Activated CD8-positive, alpha-beta T cell treated with anti-CD3 and anti-CD28 coated beads, Interleukin-2, amount 10 ng/mL, durations not matched to agents 7 days and 5 days (primary cell): ENCODE results near the gene MUC12. TPM values are rescaled to one million over a fixed set of nuclear protein-coding genes. Genes with fewer than 3 reads are reported as not detected.
"Not testable (repeated sequence)": the region's sequence is repeated elsewhere in the genome, so short reads cannot be mapped to it uniquely, and the experiment has no call there.

Experiments
- ATAC-seq: fragments of 150-1000 bp; cut with Tn5 transposase; one replicate; pipeline ENCODE4 v1.10.0; 2021; ENCODE audit warnings: moderate library complexity
- CTCF ChIA-PET: fragments of 350-600 bp; sonication (Branson Sonifier 250); formaldehyde crosslinking; loops from one replicate; lab custom pipeline; 2021; ENCODE audit warnings: antibody characterized with exemption; lab: Charles Lee
- POLR2A ChIA-PET: fragments of 350-600 bp; sonication (Branson Sonifier 250); formaldehyde crosslinking; loops from one replicate; lab custom pipeline; 2021; ENCODE audit warnings: antibody characterized with exemption; lab: Charles Lee
- DNase-seq: peaks from one replicate; pipeline ENCODE4 v3.0.0-alpha.2; 2020
- H3K27ac Mint-ChIP-seq: one replicate; pipeline ENCODE4 v1.8.0; 2021; ENCODE audit warnings: mild to moderate bottlenecking, mixed read lengths
- H3K27me3 Mint-ChIP-seq: one replicate; pipeline ENCODE4 v1.8.0; 2021; ENCODE audit warnings: low read depth, mixed read lengths
- H3K36me3 Mint-ChIP-seq: one replicate; pipeline ENCODE4 v1.8.0; 2021; ENCODE audit warnings: low read depth, mixed read lengths
- H3K4me1 Mint-ChIP-seq: one replicate; pipeline ENCODE4 v1.8.0; 2021; ENCODE audit warnings: low read depth, mixed read lengths
- H3K4me3 Mint-ChIP-seq: one replicate; pipeline ENCODE4 v1.8.0; 2021; ENCODE audit warnings: mild to moderate bottlenecking, mixed read lengths
- H3K9me3 Mint-ChIP-seq: one replicate; pipeline ENCODE4 v1.8.0; 2022; ENCODE audit warnings: mixed read lengths; ENCODE audit not compliant: insufficient read depth
- total RNA-seq, 2 experiments: library from RNA; stranded (reverse); gene quantifications; one replicate each; pipeline ENCODE4 v1.2.3, GENCODE V29; 2021

MUC12 gene, protein sequence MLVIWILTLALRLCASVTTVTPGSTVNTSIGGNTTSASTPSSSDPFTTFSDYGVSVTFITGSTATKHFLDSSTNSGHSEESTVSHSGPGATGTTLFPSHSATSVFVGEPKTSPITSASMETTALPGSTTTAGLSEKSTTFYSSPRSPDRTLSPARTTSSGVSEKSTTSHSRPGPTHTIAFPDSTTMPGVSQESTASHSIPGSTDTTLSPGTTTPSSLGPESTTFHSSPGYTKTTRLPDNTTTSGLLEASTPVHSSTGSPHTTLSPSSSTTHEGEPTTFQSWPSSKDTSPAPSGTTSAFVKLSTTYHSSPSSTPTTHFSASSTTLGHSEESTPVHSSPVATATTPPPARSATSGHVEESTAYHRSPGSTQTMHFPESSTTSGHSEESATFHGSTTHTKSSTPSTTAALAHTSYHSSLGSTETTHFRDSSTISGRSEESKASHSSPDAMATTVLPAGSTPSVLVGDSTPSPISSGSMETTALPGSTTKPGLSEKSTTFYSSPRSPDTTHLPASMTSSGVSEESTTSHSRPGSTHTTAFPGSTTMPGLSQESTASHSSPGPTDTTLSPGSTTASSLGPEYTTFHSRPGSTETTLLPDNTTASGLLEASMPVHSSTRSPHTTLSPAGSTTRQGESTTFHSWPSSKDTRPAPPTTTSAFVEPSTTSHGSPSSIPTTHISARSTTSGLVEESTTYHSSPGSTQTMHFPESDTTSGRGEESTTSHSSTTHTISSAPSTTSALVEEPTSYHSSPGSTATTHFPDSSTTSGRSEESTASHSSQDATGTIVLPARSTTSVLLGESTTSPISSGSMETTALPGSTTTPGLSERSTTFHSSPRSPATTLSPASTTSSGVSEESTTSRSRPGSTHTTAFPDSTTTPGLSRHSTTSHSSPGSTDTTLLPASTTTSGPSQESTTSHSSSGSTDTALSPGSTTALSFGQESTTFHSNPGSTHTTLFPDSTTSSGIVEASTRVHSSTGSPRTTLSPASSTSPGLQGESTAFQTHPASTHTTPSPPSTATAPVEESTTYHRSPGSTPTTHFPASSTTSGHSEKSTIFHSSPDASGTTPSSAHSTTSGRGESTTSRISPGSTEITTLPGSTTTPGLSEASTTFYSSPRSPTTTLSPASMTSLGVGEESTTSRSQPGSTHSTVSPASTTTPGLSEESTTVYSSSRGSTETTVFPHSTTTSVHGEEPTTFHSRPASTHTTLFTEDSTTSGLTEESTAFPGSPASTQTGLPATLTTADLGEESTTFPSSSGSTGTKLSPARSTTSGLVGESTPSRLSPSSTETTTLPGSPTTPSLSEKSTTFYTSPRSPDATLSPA (N-terminal part only)
- not detected for total RNA-seq

DNA sequence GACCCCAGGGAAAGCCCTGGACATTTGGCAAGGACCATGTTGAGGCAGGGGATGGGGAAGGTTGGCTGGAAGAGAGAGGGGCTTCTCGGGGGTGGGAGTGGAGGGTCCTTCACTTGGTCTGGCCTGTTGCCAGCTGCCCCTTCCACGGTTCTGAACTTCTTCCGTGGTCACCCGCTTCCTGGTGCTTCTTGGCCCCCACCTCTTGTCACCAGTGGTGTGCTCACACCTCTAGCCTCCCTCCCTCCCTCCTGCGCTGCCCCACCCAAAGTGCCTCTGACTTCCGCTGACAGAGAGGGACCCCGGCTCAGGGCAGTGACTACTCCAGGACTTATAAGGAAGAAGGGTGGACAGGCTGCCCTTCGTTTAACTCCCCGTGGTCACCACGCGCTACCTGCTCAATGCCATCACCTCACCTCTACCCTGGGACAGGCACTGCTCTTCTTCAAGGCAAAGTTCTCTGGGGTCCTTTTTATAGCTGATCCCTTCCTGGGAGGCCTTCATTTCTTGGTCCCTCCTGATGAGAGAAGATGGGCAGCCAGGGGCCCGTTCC lies at the start of gene MUC12:
MUC12 (plus strand) TSS at position 500 of the 550 bp plus-strand sequence. CDS start 58 bp downstream, outside the sequence.
- ChIA-PET CTCF (interaction anchor here (0.7 kb wide), 1 partner anchor 108 kb away, joined by 3 read pairs; no protein-coding TSS in a partner anchor), POLR2A (no interaction called here)
- Mint-ChIP-seq H3K4me1 (peaks cover 14% of the 10 kb centered on the region), H3K4me3 (no peak within 1 kb of the TSS), H3K36me3 (no peaks in the 10 kb centered on the region), H3K27ac (no peak within 1 kb of the TSS), H3K27me3 (peaks cover 38% of the 10 kb centered on the region), H3K9me3 (no peaks in the 10 kb centered on the region)
- DNase-seq (no peak), ATAC-seq (no peak)

- H3K9me3 Mint-ChIP-seq, DNase-seq, CTCF ChIA-PET, H3K27ac Mint-ChIP-seq, H3K4me3 Mint-ChIP-seq, POLR2A ChIA-PET, H3K4me1 Mint-ChIP-seq, ATAC-seq, H3K36me3 Mint-ChIP-seq: not testable (repeated sequence)
- H3K27me3 Mint-ChIP-seq = peaks cover 12% of the 10 kb centered on the region
These were observed 49.5 kb upstream of the MUC12 start for GRCh38 chr7:100919779-100920437.

DNA sequence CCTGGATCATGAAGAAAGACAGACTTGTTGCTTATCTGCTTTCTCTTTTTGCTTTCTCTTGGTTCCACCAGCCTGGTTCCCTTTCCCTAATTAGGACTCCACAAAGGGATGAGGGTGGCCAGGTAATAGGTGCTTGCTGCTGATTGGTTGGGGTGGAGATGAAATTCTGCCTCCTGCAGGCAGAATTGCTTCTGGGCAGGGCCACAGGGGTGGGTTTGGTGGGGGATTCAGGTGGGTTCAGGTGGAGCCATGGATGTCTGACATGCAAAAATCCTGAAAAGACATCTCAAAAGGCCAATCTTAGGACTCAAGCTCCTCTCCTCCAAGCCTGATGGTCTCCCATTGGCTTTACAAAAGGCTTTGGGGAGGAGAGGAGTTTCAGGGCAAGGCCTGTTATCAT lies 48.3 kb upstream of the MUC12 start:
- DNase-seq (no peak), ATAC-seq (no peak)
- H3K36me3 Mint-ChIP-seq = no peaks in the 10 kb centered on the region
- ChIA-PET CTCF (no interaction called here), POLR2A (no interaction called here)
- peaks cover 12% of the 10 kb centered on the region for H3K27me3 Mint-ChIP-seq
- H3K9me3 Mint-ChIP-seq = no peaks in the 10 kb centered on the region
- no peak overlapping the region for H3K4me3 Mint-ChIP-seq
- H3K4me1 Mint-ChIP-seq = no peaks in the 10 kb centered on the region
- no peak overlapping the region for H3K27ac Mint-ChIP-seq

GRCh38 chr7:100923616-100924015 lies 45.7 kb upstream of the MUC12 start:
- peaks cover 12% of the 10 kb centered on the region for H3K27me3 Mint-ChIP-seq
- H3K4me3 Mint-ChIP-seq, DNase-seq, H3K4me1 Mint-ChIP-seq, POLR2A ChIA-PET, CTCF ChIA-PET, H3K9me3 Mint-ChIP-seq, H3K36me3 Mint-ChIP-seq, H3K27ac Mint-ChIP-seq, ATAC-seq: not testable (repeated sequence)

DNA sequence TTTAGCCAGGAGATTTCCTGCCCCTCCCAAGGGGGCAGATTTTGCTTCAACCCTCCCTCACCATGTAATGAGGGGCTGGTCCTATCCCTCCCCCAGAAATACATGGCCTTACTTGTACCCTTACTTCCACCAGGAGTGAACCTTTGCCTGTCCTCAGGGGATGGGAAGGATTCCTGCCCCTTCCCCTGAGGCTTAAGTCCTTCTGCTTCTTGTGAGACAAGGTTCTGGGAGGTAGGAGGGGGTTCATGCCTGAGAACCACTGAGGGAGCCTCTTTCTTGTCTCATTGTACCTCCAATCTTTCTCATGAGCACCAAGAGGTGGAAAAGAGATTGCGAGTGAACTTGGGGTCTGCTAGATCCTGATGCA lies 39.6 kb upstream of the MUC12 start:
- POLR2A ChIA-PET = no interaction called here

GRCh38 chr7:100933734-100934133 lies 35.6 kb upstream of the MUC12 start:
- peaks cover 6% of the 10 kb centered on the region for H3K27me3 Mint-ChIP-seq
- ChIA-PET CTCF (no interaction called here), POLR2A (no interaction called here)
- H3K36me3 Mint-ChIP-seq = no peaks in the 10 kb centered on the region
- H3K9me3 Mint-ChIP-seq = no peaks in the 10 kb centered on the region
- H3K4me1 Mint-ChIP-seq = no peaks in the 10 kb centered on the region
- no peak overlapping the region for H3K4me3 Mint-ChIP-seq
- DNase-seq (no peak), ATAC-seq (no peak)
- H3K27ac Mint-ChIP-seq = no peak overlapping the region

More for the DNA sequence above, 39.6 kb upstream of the MUC12 start:
- Mint-ChIP-seq H3K9me3 (no peaks in the 10 kb centered on the region), H3K27me3 (peaks cover 3% of the 10 kb centered on the region), H3K36me3 (no peaks in the 10 kb centered on the region), H3K27ac (no peak overlapping the region), H3K4me1 (no peaks in the 10 kb centered on the region), H3K4me3 (no peak overlapping the region)
- ATAC-seq (no peak), DNase-seq (no peak)
- CTCF ChIA-PET = no interaction called here

- H3K36me3 Mint-ChIP-seq, ATAC-seq, H3K9me3 Mint-ChIP-seq, H3K27ac Mint-ChIP-seq, H3K4me1 Mint-ChIP-seq, POLR2A ChIA-PET, H3K27me3 Mint-ChIP-seq, DNase-seq, H3K4me3 Mint-ChIP-seq, CTCF ChIA-PET: not testable (repeated sequence)
These were observed 34.0 kb upstream of the MUC12 start for GRCh38 chr7:100935381-100935780.

DNA sequence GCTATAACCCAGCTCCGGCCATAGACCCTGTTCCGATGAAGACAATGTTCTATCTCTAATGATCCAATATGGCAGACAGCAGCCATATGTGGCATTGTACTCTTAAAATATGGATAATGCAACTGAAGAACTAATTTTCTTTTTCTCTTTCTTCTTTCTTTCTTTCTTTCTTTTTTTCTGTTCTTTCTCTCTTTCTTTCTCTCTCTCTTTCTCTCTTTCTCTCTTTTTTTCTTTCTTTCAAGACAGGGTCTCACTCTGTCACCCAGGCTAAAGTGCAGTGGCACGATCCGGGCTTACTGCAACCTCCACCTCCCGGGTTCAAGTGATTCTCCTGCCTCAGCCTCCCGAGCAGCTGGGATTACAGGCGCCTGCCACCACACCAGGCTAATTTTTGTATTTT lies 33.2 kb upstream of the MUC12 start:
- H3K9me3 Mint-ChIP-seq, POLR2A ChIA-PET, H3K4me1 Mint-ChIP-seq: not testable (repeated sequence)

DNA sequence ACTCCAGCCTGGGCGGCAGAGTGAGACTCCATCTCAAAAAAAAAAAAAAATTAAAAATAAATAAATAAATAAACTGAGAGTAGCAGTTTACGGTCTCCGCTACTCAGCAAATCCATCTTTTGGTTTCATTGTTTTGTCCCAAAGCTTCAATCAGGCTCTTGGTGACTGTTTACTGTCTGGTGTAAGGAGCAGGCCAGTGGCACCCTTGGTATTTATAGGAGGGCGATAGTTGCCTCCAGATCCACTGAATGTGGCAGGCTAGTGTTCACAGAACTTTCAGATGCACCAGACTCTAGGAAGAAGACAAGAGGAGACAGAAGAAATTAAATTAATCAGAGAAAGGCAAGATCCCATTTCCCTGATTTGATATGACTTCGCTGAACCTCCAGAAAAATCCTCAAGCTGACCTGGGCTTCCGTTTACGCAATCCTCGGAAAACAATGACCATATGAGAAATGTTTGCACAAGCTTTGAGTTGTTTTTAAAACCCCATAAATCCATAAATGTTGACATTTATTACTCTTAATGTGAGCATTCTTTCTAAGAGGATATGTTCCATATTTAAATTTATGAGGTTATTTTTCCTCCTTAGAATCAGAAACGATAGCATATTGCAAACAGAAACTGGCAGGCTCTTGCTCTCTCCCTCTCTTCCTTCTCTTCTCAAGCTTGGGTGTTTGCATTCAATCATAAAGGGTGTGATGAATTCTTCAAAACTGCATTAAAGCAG lies 27.2 kb upstream of the MUC12 start:
- H3K36me3 Mint-ChIP-seq = no peaks in the 10 kb centered on the region
- ChIA-PET POLR2A (interaction anchor here (0.6 kb wide), 1 partner anchor 204 kb away, joined by 3 read pairs; no protein-coding TSS in a partner anchor), CTCF (no interaction called here)
- H3K4me3 Mint-ChIP-seq = no peak overlapping the region
- peaks cover 2% of the 10 kb centered on the region for H3K27me3 Mint-ChIP-seq
- H3K27ac Mint-ChIP-seq = no peak overlapping the region
- DNase-seq (no peak), ATAC-seq (no peak)
- H3K9me3 Mint-ChIP-seq = no peaks in the 10 kb centered on the region
- H3K4me1 Mint-ChIP-seq = no peaks in the 10 kb centered on the region

More for the DNA sequence above, 33.2 kb upstream of the MUC12 start:
- ATAC-seq, CTCF ChIA-PET, H3K36me3 Mint-ChIP-seq, DNase-seq, H3K27ac Mint-ChIP-seq, H3K4me3 Mint-ChIP-seq, H3K27me3 Mint-ChIP-seq: not testable (repeated sequence)

DNA sequence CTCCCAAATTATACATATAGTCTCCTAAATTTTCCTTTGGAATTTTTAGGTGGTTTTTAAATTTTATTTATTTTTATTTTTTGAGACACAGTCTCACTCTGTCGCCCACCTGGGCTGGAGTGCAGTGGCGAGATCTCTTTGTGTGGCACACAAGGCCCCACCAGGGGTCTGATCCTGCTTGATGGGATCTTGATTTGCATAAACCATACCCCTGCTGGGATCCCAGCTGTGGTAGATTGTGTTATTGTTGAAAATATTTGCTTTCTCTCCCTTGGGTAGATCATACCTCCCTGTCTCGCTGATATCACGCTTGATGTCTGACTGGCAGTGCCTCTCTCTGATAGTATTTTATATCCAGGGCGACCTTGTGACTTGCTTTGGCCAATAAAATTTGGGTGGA lies 25.7 kb upstream of the MUC12 start:
- H3K27ac Mint-ChIP-seq = no peak overlapping the region
- no peaks in the 10 kb centered on the region for H3K9me3 Mint-ChIP-seq
- ChIA-PET POLR2A (no interaction called here), CTCF (no interaction called here)
- DNase-seq (no peak), ATAC-seq (no peak)
- H3K4me1 Mint-ChIP-seq = no peaks in the 10 kb centered on the region
- H3K36me3 Mint-ChIP-seq = no peaks in the 10 kb centered on the region
- peaks cover 2% of the 10 kb centered on the region for H3K27me3 Mint-ChIP-seq
- no peak overlapping the region for H3K4me3 Mint-ChIP-seq
